Natural killer cell (primary cell): ENCODE results near the gene CAMTA1. TPM values are rescaled to one million over a fixed set of nuclear protein-coding genes. Genes with fewer than 3 reads are reported as not detected.
A peak's percentile ranks its signal among the peaks of the same experiment; 100 is the strongest.

Source experiments
- ATAC-seq, 3 donors: fragments of 150-1000 bp in 2 of 3; fragments of 200-7000 bp in 1 of 3; cut with Tn5 transposase; 1 replicate in 1 of 3; 2 replicates in 2 of 3; pipeline ENCODE4 v1.10.0; 2021; ENCODE audit warnings: mild to moderate bottlenecking in 2 of 3, moderate library complexity in 2 of 3
- DNase-seq, 2 donors: peaks; one replicate each; pipeline versions ENCODE4 v3.0.0 to v3.0.0-alpha.2; 2013 to 2021; ENCODE audit warnings: mixed read lengths in 1 of 2
- H3K27ac ChIP-seq: one replicate; pipeline ENCODE4 v1.5.1; 2013; ENCODE audit warnings: mild to moderate bottlenecking, low read length
- H3K27me3 ChIP-seq: one replicate; pipeline ENCODE4 v1.6.1; 2013; ENCODE audit warnings: low read length; ENCODE audit not compliant: control insufficient read depth, insufficient read depth
- H3K36me3 ChIP-seq: one replicate; pipeline ENCODE4 v1.6.1; 2013; ENCODE audit warnings: low read length; ENCODE audit not compliant: control insufficient read depth, insufficient read depth
- H3K4me1 ChIP-seq: one replicate; pipeline ENCODE4 v1.6.1; 2013; ENCODE audit warnings: low read length; ENCODE audit not compliant: control insufficient read depth, insufficient read depth
- H3K4me3 ChIP-seq: one replicate; pipeline ENCODE4 v1.5.1; 2013; ENCODE audit warnings: low read length
- H3K9me3 ChIP-seq: one replicate; pipeline ENCODE4 v1.6.1; 2013; ENCODE audit warnings: low read length; ENCODE audit not compliant: control insufficient read depth, insufficient read depth
- H3K27ac Mint-ChIP-seq, 2 donors: one replicate each; pipeline ENCODE4 v1.8.0; 2022; ENCODE audit warnings: mild to moderate bottlenecking in 2 of 2, mixed read lengths in 2 of 2, moderate library complexity in 1 of 2
- H3K27me3 Mint-ChIP-seq, 2 donors: one replicate each; pipeline ENCODE4 v1.8.0; 2022; ENCODE audit warnings: low read depth in 2 of 2, mixed read lengths in 2 of 2
- H3K36me3 Mint-ChIP-seq: one replicate; pipeline ENCODE4 v1.8.0; 2022; ENCODE audit warnings: mixed read lengths
- H3K4me1 Mint-ChIP-seq, 2 donors: one replicate each; pipeline ENCODE4 v1.8.0; 2022; ENCODE audit warnings: mixed read lengths in 2 of 2
- H3K4me3 Mint-ChIP-seq: one replicate; pipeline ENCODE4 v1.8.0; 2022; ENCODE audit warnings: mild to moderate bottlenecking, moderate library complexity, mixed read lengths
- H3K9me3 Mint-ChIP-seq, 2 donors: one replicate each; pipeline ENCODE4 v1.8.0; 2022; ENCODE audit warnings: mixed read lengths in 2 of 2
- WGBS: methylation state at CpG from one replicate; pipeline ENCODE4 v1.1.7; 2013; ENCODE audit warnings: missing lambda C conversion rate; ENCODE audit not compliant: insufficient coverage; 5-methylcytosine and 5-hydroxymethylcytosine counted together
- intact Hi-C: fragments of 100-400 bp; cut with micrococcal nuclease; formaldehyde crosslinking; loops from one replicate; pipeline ENCODE4 v1.14.2; 2022
- total RNA-seq, 4 donors: library from RNA; stranded (reverse); fragments of 120-200 nt in 1 of 4; gene quantifications; one replicate each; pipeline versions ENCODE4 v1.2.3 to v1.2.4, GENCODE V29; 2013 to 2022
- TF ChIP-seq, protein P1 (sequence below): fragments of 200-600 bp; IDR thresholded peaks from one replicate; pipeline ENCODE4 v1.8.0; 2022; ENCODE audit warnings: antibody characterized with exemption

Gene CAMTA1
- total RNA-seq, 3 donors from 2014 or later (not counting 1 experiment from before 2014, with no cell fraction given) = 40.6 to 53.3 (median 44.9) TPM

DNA sequence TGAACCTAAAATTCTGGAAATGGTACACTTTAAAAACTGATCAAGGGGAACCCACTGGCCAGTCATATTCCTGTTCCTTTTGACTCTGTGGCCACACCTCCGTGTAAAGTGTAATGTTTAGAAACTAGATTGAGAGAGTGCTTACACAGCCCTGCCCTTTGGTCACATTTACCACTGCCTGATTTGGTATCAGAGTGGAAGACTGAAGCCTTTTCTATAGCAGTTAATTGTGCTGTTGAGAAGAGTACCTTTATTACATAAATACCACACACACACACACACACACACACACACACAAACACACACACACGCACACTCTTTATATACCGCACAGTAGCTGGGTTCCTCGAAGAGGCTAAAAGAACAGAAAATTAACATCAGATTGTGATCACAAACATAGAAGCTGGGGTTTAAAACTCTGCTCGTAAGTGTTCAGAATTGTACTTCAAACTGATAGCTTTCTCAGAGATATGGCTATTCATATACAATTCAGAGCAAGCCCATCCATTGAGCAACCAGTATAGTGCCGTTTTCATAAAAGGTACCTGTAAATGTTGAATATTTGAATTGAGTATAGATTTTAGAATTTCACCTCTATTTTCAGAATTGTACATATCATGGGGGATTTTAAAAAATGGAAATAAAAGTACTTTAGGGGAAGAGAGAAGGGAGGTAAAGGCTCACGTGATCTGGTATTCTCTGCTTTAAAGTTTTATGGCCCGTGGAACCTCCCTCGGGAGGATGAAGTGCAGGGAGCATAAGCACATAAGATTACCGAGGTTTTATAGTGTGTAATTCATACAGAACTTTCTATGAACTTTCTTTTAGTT lies 37.5 kb downstream of the CAMTA1 start:
- DNase-seq = no peak
- WGBS = 81% methylated on average over 9 of the region's 10 CpGs
- H3K4me1 ChIP-seq = no peaks in the 10 kb centered on the region
- no peaks in the 10 kb centered on the region for H3K36me3 Mint-ChIP-seq
- no peaks in the 10 kb centered on the region for H3K27me3 Mint-ChIP-seq
- H3K4me3 ChIP-seq = no peak overlapping the region
- intact Hi-C loops = no loop called here
- no peak overlapping the region for H3K27ac ChIP-seq
- peaks cover 9% of the 10 kb centered on the region for H3K36me3 ChIP-seq
- ATAC-seq = no peak
- H3K9me3 ChIP-seq = no peaks in the 10 kb centered on the region
- H3K4me3 Mint-ChIP-seq = no peak overlapping the region
- peak overlapping the region in 1 of 2 donors; percentile 8 for H3K27ac Mint-ChIP-seq
- H3K27me3 ChIP-seq = no peaks in the 10 kb centered on the region
- no peaks in the 10 kb centered on the region for H3K9me3 Mint-ChIP-seq
- H3K4me1 Mint-ChIP-seq = peaks cover 31 to 33% of the 10 kb centered on the region in 2 donors
- TF ChIP-seq, protein P1, sequence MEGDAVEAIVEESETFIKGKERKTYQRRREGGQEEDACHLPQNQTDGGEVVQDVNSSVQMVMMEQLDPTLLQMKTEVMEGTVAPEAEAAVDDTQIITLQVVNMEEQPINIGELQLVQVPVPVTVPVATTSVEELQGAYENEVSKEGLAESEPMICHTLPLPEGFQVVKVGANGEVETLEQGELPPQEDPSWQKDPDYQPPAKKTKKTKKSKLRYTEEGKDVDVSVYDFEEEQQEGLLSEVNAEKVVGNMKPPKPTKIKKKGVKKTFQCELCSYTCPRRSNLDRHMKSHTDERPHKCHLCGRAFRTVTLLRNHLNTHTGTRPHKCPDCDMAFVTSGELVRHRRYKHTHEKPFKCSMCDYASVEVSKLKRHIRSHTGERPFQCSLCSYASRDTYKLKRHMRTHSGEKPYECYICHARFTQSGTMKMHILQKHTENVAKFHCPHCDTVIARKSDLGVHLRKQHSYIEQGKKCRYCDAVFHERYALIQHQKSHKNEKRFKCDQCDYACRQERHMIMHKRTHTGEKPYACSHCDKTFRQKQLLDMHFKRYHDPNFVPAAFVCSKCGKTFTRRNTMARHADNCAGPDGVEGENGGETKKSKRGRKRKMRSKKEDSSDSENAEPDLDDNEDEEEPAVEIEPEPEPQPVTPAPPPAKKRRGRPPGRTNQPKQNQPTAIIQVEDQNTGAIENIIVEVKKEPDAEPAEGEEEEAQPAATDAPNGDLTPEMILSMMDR = no peak

DNA sequence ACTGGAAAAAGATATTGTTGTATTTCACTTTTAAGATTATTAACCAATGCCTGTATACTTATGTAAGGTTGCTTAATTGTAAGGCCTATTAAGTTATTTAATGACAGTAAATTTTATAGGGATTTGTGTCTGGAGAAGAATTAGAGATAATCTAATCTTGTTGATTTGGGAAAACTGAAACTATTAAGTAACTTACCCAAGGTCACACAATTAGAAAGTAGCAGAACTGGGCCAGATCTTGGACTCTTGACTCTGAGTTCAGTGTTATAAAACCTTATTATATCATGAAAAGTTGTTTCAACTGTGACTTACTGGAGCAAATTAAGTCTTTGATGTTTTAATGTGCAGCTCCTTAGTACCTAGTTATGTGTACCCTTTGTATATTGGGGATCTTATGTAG lies 38.5 kb downstream of the CAMTA1 start:
- peaks cover 11% of the 10 kb centered on the region for H3K36me3 ChIP-seq
- no peak for ATAC-seq
- no peak overlapping the region for H3K4me3 ChIP-seq
- H3K27ac Mint-ChIP-seq = no peak overlapping the region
- DNase-seq = no peak
- TF ChIP-seq, protein P1 = no peak
- H3K4me1 Mint-ChIP-seq = peaks cover 29 to 33% of the 10 kb centered on the region in 2 donors
- no peaks in the 10 kb centered on the region for H3K4me1 ChIP-seq
- H3K27ac ChIP-seq = no peak overlapping the region
- H3K9me3 Mint-ChIP-seq = no peaks in the 10 kb centered on the region
- intact Hi-C loops = no loop called here
- no peaks in the 10 kb centered on the region for H3K36me3 Mint-ChIP-seq
- H3K27me3 ChIP-seq = no peaks in the 10 kb centered on the region
- no peaks in the 10 kb centered on the region for H3K27me3 Mint-ChIP-seq
- no peak overlapping the region for H3K4me3 Mint-ChIP-seq
- no peaks in the 10 kb centered on the region for H3K9me3 ChIP-seq

DNA sequence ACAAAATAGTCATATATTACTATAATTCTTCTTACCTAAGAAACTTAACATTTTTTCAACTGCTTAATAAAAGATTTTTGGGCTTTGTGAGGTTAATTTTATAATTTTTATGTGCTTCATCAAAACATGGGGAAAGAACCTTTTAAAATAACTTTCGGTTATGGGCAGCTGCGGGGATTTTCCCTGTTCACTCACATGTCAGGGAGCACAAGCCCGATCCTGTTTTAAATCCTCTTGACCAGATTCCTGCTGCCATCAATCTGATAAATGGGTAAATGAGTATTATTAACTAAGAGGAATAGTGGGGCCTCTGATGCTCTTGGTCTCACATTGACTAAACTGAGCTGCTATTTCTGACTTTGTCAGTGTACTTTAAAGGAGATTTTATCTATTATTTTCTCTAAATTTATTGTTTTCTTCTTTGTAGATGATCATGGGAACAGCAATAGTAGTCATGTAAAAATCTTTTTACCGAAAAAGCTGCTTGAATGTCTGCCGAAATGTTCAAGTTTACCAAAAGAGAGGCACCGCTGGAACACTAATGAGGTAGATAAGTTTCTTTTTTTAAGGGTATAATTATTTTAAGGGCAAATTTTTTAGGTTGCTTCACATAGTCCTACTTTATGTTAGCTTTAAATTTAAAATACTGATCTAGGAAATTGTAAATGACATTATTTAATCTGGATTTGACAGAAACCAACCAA lies 39.6 kb downstream of the CAMTA1 start:
- Histone ChIP-seq H3K27ac (no peak overlapping the region), H3K4me1 (no peaks in the 10 kb centered on the region), H3K27me3 (no peaks in the 10 kb centered on the region), H3K9me3 (no peaks in the 10 kb centered on the region), H3K36me3 (peaks cover 13% of the 10 kb centered on the region), H3K4me3 (no peak overlapping the region)
- no peak for ATAC-seq
- intact Hi-C loops = no loop called here
- 99% methylated on average over 6 of the region's 6 CpGs for WGBS
- no peak overlapping the region for H3K4me3 Mint-ChIP-seq
- H3K27ac Mint-ChIP-seq = no peak overlapping the region
- no peaks in the 10 kb centered on the region for H3K27me3 Mint-ChIP-seq
- peaks cover 26 to 27% of the 10 kb centered on the region in 2 donors for H3K4me1 Mint-ChIP-seq
- DNase-seq = no peak
- no peaks in the 10 kb centered on the region for H3K9me3 Mint-ChIP-seq
- TF ChIP-seq, protein P1 = no peak
- no peaks in the 10 kb centered on the region for H3K36me3 Mint-ChIP-seq
